ENCODE data around the gene CERT1. TPM values are rescaled to one million over a fixed set of nuclear protein-coding genes. Genes with fewer than 3 reads are reported as not detected.

CERT1 gene
- total RNA-seq, 1 donor from 2014 or later = 11.7 TPM

DNA sequence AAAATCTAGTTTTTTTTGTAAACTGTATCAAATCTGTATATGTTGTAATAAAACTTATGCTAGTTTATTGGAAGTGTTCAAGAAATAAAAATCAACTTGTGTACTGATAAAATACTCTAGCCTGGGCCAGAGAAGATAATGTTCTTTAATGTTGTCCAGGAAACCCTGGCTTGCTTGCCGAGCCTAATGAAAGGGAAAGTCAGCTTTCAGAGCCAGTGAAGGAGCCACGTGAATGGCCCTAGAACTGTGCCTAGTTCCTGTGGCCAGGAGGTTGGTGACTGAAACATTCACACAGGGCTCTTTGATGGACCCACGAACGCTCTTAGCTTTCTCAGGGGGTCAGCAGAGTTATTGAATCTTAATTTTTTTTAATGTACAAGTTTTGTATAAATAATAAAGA, 150.1 kb downstream of the CERT1 start:
- no peak overlapping the region for H3K4me3 ChIP-seq (ENCODE audit: low read depth, low read length)
- no peak for DNase-seq (ENCODE audit: low read depth)
- TF ChIP-seq, protein P1, sequence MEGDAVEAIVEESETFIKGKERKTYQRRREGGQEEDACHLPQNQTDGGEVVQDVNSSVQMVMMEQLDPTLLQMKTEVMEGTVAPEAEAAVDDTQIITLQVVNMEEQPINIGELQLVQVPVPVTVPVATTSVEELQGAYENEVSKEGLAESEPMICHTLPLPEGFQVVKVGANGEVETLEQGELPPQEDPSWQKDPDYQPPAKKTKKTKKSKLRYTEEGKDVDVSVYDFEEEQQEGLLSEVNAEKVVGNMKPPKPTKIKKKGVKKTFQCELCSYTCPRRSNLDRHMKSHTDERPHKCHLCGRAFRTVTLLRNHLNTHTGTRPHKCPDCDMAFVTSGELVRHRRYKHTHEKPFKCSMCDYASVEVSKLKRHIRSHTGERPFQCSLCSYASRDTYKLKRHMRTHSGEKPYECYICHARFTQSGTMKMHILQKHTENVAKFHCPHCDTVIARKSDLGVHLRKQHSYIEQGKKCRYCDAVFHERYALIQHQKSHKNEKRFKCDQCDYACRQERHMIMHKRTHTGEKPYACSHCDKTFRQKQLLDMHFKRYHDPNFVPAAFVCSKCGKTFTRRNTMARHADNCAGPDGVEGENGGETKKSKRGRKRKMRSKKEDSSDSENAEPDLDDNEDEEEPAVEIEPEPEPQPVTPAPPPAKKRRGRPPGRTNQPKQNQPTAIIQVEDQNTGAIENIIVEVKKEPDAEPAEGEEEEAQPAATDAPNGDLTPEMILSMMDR (conservative IDR thresholded peaks at IDR 0.05; ENCODE audit: low read depth, low read length) = no peak

DNA sequence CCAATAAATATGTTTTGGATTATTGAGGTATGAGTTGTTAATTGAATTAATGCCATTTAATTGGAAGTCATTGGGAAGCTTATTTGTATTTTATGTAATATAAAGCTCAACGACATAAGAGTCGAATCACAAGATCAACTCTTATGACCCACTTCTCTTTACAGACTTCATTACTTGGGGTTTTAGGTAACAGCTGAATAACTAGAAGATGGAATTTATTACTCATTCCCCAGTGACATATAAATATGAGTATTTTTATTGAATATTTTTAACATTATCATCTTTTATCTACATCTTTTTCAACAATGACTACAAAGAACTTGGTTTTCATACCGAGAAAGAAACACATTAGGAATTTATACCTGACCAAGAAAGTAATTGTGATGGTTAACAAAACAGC, 153.3 kb downstream of the CERT1 start:
- TF ChIP-seq, protein P1 (conservative IDR thresholded peaks at IDR 0.05; ENCODE audit: low read depth, low read length) = no peak
- no peak for DNase-seq (ENCODE audit: low read depth)
- no peak overlapping the region for H3K4me3 ChIP-seq (ENCODE audit: low read depth, low read length)

DNA sequence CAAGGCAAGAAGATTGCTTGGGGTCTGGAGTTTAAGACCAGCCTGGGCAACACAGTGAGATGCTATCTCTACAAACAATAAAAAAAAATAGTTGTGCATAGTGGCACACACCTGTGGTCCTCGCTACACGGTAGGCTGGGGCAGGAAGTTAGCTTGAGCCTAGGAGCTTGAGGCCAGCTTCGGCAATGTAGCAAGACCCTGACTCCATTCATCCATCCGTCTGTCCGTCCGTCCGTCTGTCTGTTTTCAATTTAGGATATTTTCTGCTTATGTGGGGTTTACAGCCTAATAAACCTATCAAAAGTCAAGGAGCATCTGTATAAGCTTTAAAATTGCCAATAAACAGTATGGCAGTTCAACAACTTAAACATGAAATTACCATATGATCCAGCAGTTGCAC, 154.7 kb downstream of the CERT1 start:
- no peak overlapping the region for H3K4me3 ChIP-seq (ENCODE audit: low read depth, low read length)
- DNase-seq (ENCODE audit: low read depth) = no peak
- TF ChIP-seq, protein P1 (conservative IDR thresholded peaks at IDR 0.05; ENCODE audit: low read depth, low read length) = no peak

DNA sequence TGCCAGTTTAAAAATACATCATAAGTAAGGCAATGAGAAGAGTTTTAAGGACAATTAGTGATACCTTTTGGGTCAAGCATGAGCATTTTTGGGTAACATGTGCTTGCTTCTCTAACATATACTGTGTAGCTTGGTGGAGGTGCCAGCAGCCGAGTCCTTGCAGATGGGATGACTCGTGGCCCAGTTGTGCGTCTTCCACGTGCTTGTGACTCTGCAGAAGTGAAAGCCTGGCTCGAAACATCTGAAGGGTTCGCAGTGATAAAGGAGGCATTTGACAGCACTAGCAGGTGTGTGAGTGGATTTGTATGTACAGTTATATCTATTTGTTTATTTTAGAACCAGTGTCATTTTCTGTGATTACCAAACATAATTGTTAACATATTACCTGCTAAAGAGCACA, 156.2 kb downstream of the CERT1 start:
- DNase-seq (ENCODE audit: low read depth) = no peak

DNA sequence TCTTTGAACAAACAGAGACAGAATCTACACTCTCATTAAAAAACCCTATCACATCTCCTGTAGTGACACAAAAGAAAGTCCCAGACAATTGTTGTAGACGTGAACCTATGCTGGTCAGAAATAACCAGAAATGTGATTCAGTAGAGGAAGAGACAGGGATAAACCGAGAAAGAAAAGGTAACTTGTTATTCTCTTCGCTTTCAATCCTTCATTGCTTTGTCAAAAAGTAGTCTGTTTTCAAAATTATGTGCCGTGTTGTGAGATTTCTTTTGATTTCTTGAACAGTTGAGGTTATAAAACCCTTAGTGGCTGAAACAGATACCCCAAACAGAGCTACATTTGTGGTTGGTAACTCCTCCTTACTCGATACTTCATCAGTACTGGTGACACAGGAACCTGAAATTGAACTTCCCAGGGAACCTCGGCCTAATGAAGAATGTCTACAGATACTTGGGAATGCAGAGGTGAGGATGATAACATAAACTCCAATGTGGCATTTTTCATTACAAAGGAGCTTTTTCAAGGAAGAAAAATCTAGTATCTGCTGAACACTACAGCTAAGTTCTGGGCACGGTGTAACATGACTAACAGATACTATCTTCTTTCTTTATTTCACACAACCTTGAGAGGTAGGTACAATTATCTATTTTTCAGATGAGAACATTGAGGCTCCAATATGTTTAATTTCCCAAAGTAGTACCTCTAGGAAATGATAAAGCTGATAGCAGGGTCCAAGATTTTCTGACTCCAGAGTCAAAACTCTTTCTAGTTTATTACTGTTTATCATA, 160.1 kb downstream of the CERT1 start:
- no peak overlapping the region for H3K4me3 ChIP-seq (ENCODE audit: low read depth, low read length)
- TF ChIP-seq, protein P1 (conservative IDR thresholded peaks at IDR 0.05; ENCODE audit: low read depth, low read length) = no peak
- DNase-seq (ENCODE audit: low read depth) = no peak

More for the DNA sequence above, 156.2 kb downstream of the CERT1 start:
- TF ChIP-seq, protein P1 (conservative IDR thresholded peaks at IDR 0.05; ENCODE audit: low read depth, low read length) = no peak
- no peak overlapping the region for H3K4me3 ChIP-seq (ENCODE audit: low read depth, low read length)

DNA sequence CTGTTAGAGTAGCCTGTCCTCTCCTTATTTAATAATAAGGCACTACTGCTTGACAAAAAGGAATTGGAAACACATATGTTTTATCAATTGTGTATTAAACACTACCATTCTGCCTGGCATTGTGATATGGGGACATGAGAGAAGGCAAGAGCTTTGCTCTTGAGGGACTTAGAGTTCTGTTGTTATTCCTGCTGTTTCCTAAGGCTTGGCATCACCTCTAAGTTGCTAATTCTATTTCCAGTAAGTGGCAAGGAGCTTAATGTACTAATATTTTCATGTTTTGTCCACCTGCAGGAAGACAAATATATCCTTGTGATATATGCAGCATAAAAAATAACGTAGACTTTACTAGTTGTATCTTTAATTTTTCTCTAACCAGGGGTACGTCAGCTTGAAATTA, 161.8 kb downstream of the CERT1 start:
- TF ChIP-seq, protein P1 (conservative IDR thresholded peaks at IDR 0.05; ENCODE audit: low read depth, low read length) = no peak
- no peak overlapping the region for H3K4me3 ChIP-seq (ENCODE audit: low read depth, low read length)
- no peak for DNase-seq (ENCODE audit: low read depth)

DNA sequence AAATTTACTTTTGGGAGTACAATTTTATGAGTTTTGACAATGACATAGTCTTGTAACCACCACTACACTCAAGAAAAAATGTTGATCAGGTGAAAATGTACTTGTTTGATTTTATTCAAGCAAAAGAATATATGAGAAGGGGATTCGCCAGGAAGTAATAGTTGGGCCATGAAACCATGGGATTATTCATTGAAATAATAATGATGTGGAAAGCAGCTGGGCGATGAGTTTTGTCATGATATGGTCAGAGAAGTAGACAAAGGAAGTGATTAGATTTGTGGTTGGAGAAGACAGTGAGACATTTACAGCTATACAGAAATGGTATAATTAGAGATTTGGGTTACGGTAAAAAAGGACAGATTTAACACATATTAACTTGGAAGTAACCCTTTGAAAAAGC, 163.2 kb downstream of the CERT1 start:
- TF ChIP-seq, protein P1 (conservative IDR thresholded peaks at IDR 0.05; ENCODE audit: low read depth, low read length) = no peak
- no peak overlapping the region for H3K4me3 ChIP-seq (ENCODE audit: low read depth, low read length)
- no peak for DNase-seq (ENCODE audit: low read depth)

Measured in epithelial cell of proximal tubule (primary cell).